Gastrocnemius medialis (tissue), 4 donors: ENCODE measurements around the gene DSTYK. TPM values are rescaled to one million over a fixed set of nuclear protein-coding genes. Genes with fewer than 3 reads are reported as not detected.

Experiments
- ATAC-seq, 2 donors: fragments of 150-250 bp; one replicate each; pipeline ENCODE4 v1.9.1; 2016
- DNase-seq, 2 donors: peaks; one replicate each; pipeline ENCODE4 v3.0.0-alpha.2; 2019
- H3K27ac ChIP-seq, 4 donors: fragments of 200-600 bp; sonication (generic); 1 replicate in 1 of 4; 2 replicates in 3 of 4; pipeline ENCODE4 v1.5.1; 2016 to 2018; ENCODE audit warnings: mild to moderate bottlenecking in 2 of 4, moderate library complexity in 1 of 4
- H3K27me3 ChIP-seq, 3 donors: fragments of 200-600 bp; sonication (generic) in 2 of 3; 1 replicate in 1 of 3; 2 replicates in 2 of 3; pipeline versions ENCODE4 v1.5.1 to v1.6.0; 2016 to 2019; ENCODE audit warnings: mild to moderate bottlenecking in 1 of 3, moderate library complexity in 1 of 3
- H3K36me3 ChIP-seq, 2 donors: fragments of 200-600 bp; sonication (generic) in 1 of 2; one replicate each; pipeline ENCODE4 v1.5.1; 2017 to 2018
- H3K4me1 ChIP-seq, 2 donors: fragments of 200-600 bp; sonication (generic) in 1 of 2; one replicate each; pipeline ENCODE4 v1.5.1; 2016 to 2017; ENCODE audit warnings: mild to moderate bottlenecking in 2 of 2
- H3K4me3 ChIP-seq, 4 donors: fragments of 200-600 bp; sonication (generic) in 3 of 4; 1 replicate in 1 of 4; 2 replicates in 3 of 4; pipeline ENCODE4 v1.5.1; 2016 to 2019; ENCODE audit warnings: mild to moderate bottlenecking in 2 of 4
- H3K9me3 ChIP-seq, 3 donors: fragments of 200-600 bp; sonication (generic) in 2 of 3; 1 replicate in 1 of 3; 2 replicates in 2 of 3; pipeline ENCODE4 v1.5.1; 2016 to 2019
- CTCF ChIP-seq, 5 experiments: fragments of 450-650 bp in 3 of 5; fragments of 200-600 bp in 2 of 5; sonication (generic) in 2 of 5; IDR thresholded peaks in 4 of 5; conservative IDR thresholded peaks in 1 of 5; 1 replicate in 4 of 5; 2 replicates in 1 of 5; pipeline ENCODE4 v1.5.1; 2016 to 2019; ENCODE audit warnings: antibody characterized with exemption in 5 of 5, mild to moderate bottlenecking in 3 of 5, moderate library complexity in 3 of 5
- POLR2A ChIP-seq, 2 donors: fragments of 450-650 bp; IDR thresholded peaks; one replicate each; pipeline ENCODE4 v1.6.1; 2017; ENCODE audit warnings: antibody characterized with exemption in 2 of 2, mild to moderate bottlenecking in 2 of 2, moderate library complexity in 2 of 2
- in situ Hi-C, 4 donors: fragments of 200-750 bp; cut with MboI; loops; one replicate each; pipeline versions ENCODE4 v1.15.0 to v1.8.0; 2017; ENCODE audit warnings: low sequenced_read_pairs in 4 of 4
- intact Hi-C: fragments of 100-400 bp; cut with DNase I; formaldehyde crosslinking; loops from one replicate; pipeline ENCODE4 v1.15.1; 2023; ENCODE audit warnings: low total_unique reads
- total RNA-seq, 4 donors: library from RNA; depleted of rRNA; stranded (reverse); fragments of >200 nt; gene quantifications; one replicate each; pipeline versions ENCODE4 v1.1.0 to v1.2.3, GENCODE V29; 2016

Gene DSTYK
- total RNA-seq, 4 donors from 2014 or later, result 12.2 to 15.8 (median 13.9) TPM

DNA sequence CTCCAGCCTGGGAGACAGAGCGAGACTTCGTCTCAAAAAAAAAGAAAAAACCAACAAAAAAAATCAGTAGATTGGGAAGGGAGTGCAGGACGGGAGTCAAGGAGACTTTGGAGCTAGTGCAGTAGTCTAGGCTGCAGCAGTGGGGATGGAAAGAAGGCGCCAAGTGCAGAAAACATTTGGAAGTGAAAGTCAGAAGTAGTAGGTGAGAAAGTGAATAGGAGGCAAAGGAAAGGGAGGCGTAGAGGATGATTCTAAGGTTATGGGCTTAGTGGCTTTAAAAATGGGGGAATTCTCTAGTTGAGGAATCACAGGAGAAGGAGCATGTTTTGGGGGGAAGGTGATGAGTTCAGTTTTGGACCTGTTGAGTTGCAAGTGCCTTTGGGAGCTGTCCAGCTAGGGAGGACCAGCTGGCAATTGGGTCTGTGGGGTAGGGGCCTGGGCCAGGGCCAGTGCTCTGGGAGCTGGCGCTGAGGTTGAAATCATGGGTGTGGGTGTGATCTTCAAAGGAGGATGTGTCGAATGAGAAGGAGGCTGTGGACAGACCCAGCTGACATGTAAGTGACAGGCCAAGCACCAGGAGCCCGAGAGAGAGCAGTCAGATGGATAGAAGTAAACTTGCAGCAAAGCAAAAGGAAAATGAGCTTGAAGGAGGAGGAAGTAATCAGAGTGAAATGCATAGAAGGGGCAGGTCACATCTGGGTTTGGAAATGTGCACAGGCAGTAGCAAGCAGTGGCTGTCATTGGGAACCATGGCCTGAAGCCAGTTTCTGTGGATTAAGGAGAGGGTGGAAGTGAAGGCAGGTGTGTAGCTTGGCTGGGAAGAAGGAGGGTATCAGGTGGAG lies 32.1 kb upstream of the DSTYK start:
- Histone ChIP-seq H3K27ac (peak overlapping the region in 3 of 4 donors; percentile 5 to 92 (median 91)), H3K4me3 (no peak overlapping the region), H3K36me3 (no peaks in the 10 kb centered on the region), H3K4me1 (peaks cover 93 to 95% of the 10 kb centered on the region in 2 donors), H3K9me3 (no peaks in the 10 kb centered on the region), H3K27me3 (no peaks in the 10 kb centered on the region)
- in situ Hi-C loops (no loop called here), intact Hi-C loops (no loop called here)
- ATAC-seq (no peak), DNase-seq (no peak)
- TF ChIP-seq CTCF (IDR thresholded peaks at IDR 0.05 in 4 of 5, conservative IDR thresholded peaks at IDR 0.05 in 1 of 5) (no peak), POLR2A (IDR thresholded peaks at IDR 0.05) (no peak)

DNA sequence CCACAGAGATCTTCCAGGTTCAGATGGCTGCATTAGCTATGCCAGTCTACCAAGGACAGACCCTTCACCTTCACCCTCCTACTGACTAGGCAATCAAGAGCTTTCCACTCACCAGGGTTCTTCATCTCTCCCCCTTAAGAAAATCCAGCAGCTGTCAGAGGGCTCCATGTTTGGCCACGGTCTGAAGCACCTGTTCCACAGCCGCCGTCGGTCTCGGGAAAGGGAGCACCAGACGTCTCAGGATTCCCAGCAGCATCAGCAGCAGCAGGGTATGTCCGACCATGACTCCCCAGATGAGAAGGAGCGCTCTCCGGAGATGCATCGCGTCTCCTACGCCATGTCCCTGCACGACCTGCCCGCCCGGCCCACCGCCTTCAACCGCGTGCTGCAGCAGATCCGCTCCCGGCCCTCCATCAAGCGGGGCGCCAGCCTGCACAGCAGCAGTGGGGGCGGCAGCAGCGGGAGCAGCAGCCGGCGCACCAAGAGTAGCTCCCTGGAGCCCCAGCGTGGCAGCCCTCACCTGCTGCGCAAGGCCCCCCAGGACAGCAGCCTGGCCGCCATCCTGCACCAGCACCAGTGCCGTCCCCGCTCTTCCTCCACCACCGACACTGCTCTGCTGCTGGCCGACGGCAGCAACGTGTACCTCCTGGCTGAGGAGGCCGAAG lies 30.0 kb upstream of the DSTYK start:
- Histone ChIP-seq H3K4me1 (peaks cover 93 to 95% of the 10 kb centered on the region in 2 donors), H3K9me3 (no peaks in the 10 kb centered on the region), H3K4me3 (no peak overlapping the region), H3K36me3 (no peaks in the 10 kb centered on the region), H3K27me3 (no peaks in the 10 kb centered on the region), H3K27ac (no peak overlapping the region)
- intact Hi-C loops (no loop called here), in situ Hi-C loops (no loop called here)
- DNase-seq (no peak), ATAC-seq (no peak)
- TF ChIP-seq POLR2A (IDR thresholded peaks at IDR 0.05) (no peak), CTCF (IDR thresholded peaks at IDR 0.05 in 4 of 5, conservative IDR thresholded peaks at IDR 0.05 in 1 of 5) (no peak)

GRCh38 chr1:205240569-205240968 lies 29.1 kb upstream of the DSTYK start:
- Histone ChIP-seq H3K36me3 (no peaks in the 10 kb centered on the region), H3K27me3 (no peaks in the 10 kb centered on the region), H3K27ac (peak overlapping the region in 3 of 4 donors; percentile 71 to 86 (median 81)), H3K4me3 (no peak overlapping the region), H3K9me3 (no peaks in the 10 kb centered on the region), H3K4me1 (peaks cover 90 to 95% of the 10 kb centered on the region in 2 donors)
- no peak for TF ChIP-seq POLR2A (IDR thresholded peaks at IDR 0.05)
- TF ChIP-seq CTCF (IDR thresholded peaks at IDR 0.05 in 4 of 5, conservative IDR thresholded peaks at IDR 0.05 in 1 of 5), result no peak
- intact Hi-C loops, result no loop called here
- no peak for ATAC-seq
- in situ Hi-C loops, result no loop called here
- DNase-seq, result no peak

DNA sequence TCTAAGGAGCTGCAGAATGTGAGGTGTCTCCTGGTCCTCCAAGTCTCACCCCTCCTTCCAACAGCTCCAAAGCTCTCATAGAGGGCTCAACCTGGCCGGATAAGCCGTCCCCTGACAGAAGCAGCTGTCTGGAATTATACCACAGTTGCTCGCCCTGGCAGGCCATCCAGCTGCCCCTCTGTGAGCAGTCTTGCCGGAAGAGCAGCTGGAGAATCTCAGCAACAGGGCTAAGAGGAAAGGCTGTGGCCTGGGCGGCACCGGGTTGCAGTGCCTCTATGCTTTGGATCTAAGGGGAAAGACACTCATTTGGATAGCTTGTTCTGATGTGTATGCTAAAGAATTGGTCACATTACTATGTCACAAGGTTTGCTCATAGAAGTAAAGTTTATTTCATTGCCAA lies 28.6 kb upstream of the DSTYK start:
- Histone ChIP-seq H3K27ac (peak overlapping the region; percentile 71 to 86 (median 82)), H3K36me3 (no peaks in the 10 kb centered on the region), H3K4me1 (peaks cover 90 to 95% of the 10 kb centered on the region in 2 donors), H3K4me3 (no peak overlapping the region), H3K27me3 (no peaks in the 10 kb centered on the region), H3K9me3 (no peaks in the 10 kb centered on the region)
- intact Hi-C loops (no loop called here), in situ Hi-C loops (no loop called here)
- ATAC-seq, result peak in 1 of 2 donors; percentile 56
- DNase-seq, result peak in 1 of 2 donors; percentile 59
- TF ChIP-seq CTCF (IDR thresholded peaks at IDR 0.05 in 4 of 5, conservative IDR thresholded peaks at IDR 0.05 in 1 of 5) (no peak), POLR2A (IDR thresholded peaks at IDR 0.05) (no peak)
